Osteoblast (primary cell): Measurements from ENCODE around the gene OR2L5. TPM values are rescaled to one million over a fixed set of nuclear protein-coding genes. Genes with fewer than 3 reads are reported as not detected.

ENCODE experiments used
- DNase-seq: peaks from one replicate; pipeline ENCODE4 v3.0.0; 2011; ENCODE audit warnings: low spot score, mixed read lengths; ENCODE audit not compliant: insufficient read length; ENCODE audit errors: missing footprints
- H2AFZ ChIP-seq: 2 replicates; pipeline ENCODE4 v1.6.0; 2011; ENCODE audit warnings: mild to moderate bottlenecking, low read length
- H3K27ac ChIP-seq: 2 replicates; pipeline ENCODE4 v1.5.1; 2011; ENCODE audit warnings: mild to moderate bottlenecking, low read depth, low read length, moderate library complexity
- H3K27me3 ChIP-seq: 2 replicates; pipeline ENCODE4 v1.6.0; 2012; ENCODE audit warnings: mild to moderate bottlenecking, control low read depth, inconsistent platforms, low read length, moderate library complexity; ENCODE audit not compliant: insufficient read depth
- H3K36me3 ChIP-seq: 2 replicates; pipeline ENCODE4 v1.5.1; 2011; ENCODE audit warnings: mild to moderate bottlenecking, low read length, control low read depth, moderate library complexity; ENCODE audit not compliant: insufficient read depth
- H3K4me1 ChIP-seq: 2 replicates; pipeline ENCODE4 v1.5.1; 2011; ENCODE audit warnings: mild to moderate bottlenecking, low read length, control low read depth, moderate library complexity; ENCODE audit not compliant: insufficient read depth
- H3K4me2 ChIP-seq: 2 replicates; pipeline ENCODE4 v1.6.0; 2011; ENCODE audit warnings: mild to moderate bottlenecking, low read length; ENCODE audit not compliant: insufficient read depth
- H3K4me3 ChIP-seq: fragments of 200-600 bp; sonication (generic); 3 replicates; pipeline ENCODE4 v1.5.1; 2012; ENCODE audit warnings: mild to moderate bottlenecking, low read length, inconsistent platforms; ENCODE audit not compliant: insufficient read depth
- H3K79me2 ChIP-seq: 2 replicates; pipeline ENCODE4 v1.6.0; 2012; ENCODE audit warnings: mild to moderate bottlenecking, low read length, control low read depth, inconsistent platforms; ENCODE audit not compliant: insufficient read depth
- H3K9me3 ChIP-seq: 2 replicates; pipeline ENCODE4 v1.5.1; 2011; ENCODE audit warnings: low read depth, low read length, control low read depth
- H4K20me1 ChIP-seq: 2 replicates; pipeline ENCODE4 v1.6.0; 2012; ENCODE audit warnings: mild to moderate bottlenecking, low read length, control low read depth; ENCODE audit not compliant: insufficient read depth
- total RNA-seq: library from RNA; depleted of rRNA; stranded (reverse); fragments of >200 nt; gene quantifications from 2 replicates; pipeline ENCODE4 v1.2.3, GENCODE V29; 2012
- TF ChIP-seq, protein P1 (sequence below): IDR thresholded peaks from 2 replicates; pipeline ENCODE4 v1.5.1; 2011; ENCODE audit warnings: mild to moderate bottlenecking, low read depth, low read length, moderate library complexity; ENCODE audit errors: extremely low read depth

Gene OR2L5, protein sequence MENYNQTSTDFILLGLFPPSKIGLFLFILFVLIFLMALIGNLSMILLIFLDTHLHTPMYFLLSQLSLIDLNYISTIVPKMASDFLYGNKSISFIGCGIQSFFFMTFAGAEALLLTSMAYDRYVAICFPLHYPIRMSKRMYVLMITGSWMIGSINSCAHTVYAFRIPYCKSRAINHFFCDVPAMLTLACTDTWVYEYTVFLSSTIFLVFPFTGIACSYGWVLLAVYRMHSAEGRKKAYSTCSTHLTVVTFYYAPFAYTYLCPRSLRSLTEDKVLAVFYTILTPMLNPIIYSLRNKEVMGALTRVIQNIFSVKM
- total RNA-seq, result not detected in 2 replicates

DNA sequence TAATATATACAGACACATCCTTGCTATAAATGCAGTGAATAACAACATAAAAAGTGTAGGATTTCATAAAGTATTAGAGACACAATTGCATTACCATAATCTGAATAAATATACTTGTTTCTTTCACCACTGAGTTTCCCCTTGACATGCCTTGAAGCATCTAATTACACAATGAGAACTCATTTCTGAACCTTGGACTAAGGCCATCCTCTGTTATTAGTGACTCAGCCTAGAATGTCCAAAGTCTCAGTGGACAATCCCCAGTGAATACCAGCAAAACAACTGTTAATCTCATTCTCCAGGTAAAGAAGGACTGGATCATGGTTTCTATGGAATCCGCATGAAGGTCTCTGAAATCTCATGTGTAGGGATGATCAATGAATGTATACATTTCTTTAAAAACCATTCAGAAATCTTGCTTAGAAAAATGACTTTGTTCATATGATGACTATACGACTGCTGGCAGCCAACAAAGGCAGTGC, at the start of gene OR2L5:
OR2L5 (plus strand) TSS at position 432 of the 482 bp plus-strand sequence. CDS start 8,288 bp downstream, outside the sequence.
- Histone ChIP-seq H3K27me3 (no peaks in the 10 kb centered on the region), H3K27ac (no peak within 1 kb of the TSS), H3K4me2 (no peak within 1 kb of the TSS), H3K4me3 (no peak within 1 kb of the TSS), H3K4me1 (no peaks in the 10 kb centered on the region), H2AFZ (no peak within 1 kb of the TSS), H3K9me3 (no peaks in the 10 kb centered on the region), H3K36me3 (no peaks in the 10 kb centered on the region), H4K20me1 (no peaks in the 10 kb centered on the region), H3K79me2 (no peaks in the 10 kb centered on the region)
- DNase-seq, result no peak
- TF ChIP-seq, protein P1, sequence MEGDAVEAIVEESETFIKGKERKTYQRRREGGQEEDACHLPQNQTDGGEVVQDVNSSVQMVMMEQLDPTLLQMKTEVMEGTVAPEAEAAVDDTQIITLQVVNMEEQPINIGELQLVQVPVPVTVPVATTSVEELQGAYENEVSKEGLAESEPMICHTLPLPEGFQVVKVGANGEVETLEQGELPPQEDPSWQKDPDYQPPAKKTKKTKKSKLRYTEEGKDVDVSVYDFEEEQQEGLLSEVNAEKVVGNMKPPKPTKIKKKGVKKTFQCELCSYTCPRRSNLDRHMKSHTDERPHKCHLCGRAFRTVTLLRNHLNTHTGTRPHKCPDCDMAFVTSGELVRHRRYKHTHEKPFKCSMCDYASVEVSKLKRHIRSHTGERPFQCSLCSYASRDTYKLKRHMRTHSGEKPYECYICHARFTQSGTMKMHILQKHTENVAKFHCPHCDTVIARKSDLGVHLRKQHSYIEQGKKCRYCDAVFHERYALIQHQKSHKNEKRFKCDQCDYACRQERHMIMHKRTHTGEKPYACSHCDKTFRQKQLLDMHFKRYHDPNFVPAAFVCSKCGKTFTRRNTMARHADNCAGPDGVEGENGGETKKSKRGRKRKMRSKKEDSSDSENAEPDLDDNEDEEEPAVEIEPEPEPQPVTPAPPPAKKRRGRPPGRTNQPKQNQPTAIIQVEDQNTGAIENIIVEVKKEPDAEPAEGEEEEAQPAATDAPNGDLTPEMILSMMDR, result no peak

DNA sequence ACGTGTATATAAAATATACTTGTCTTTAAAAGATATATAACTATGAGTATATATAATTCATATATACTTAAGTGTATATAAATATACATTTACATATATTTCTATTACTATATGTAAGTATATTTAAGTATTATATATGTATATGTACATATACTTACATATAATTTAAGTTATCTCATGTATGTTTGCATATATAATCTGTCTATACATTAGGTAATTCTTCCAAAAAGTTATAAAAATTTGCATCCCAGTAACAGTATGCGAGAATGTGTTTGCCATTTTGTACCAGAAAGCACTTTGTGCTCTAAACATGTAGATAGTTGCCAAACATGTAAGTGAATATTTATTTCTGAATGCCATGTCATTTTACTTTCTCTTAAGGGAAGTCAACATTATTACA, 48.5 kb upstream of the OR2L5 start, which contains the start of gene OR2AK2:
OR2AK2 (plus strand) TSS at position 301 of the 400 bp plus-strand sequence. CDS start 144 bp downstream, outside the sequence.
- H2AFZ ChIP-seq, result no peak within 1 kb of the TSS
- H4K20me1 ChIP-seq, result no peaks in the 10 kb centered on the region
- no peak within 1 kb of the TSS for H3K27ac ChIP-seq
- DNase-seq, result no peak
- TF ChIP-seq, protein P1, result no peak
- no peaks in the 10 kb centered on the region for H3K9me3 ChIP-seq
- no peaks in the 10 kb centered on the region for H3K4me1 ChIP-seq
- H3K27me3 ChIP-seq, result no peaks in the 10 kb centered on the region
- H3K79me2 ChIP-seq, result no peaks in the 10 kb centered on the region
- no peak within 1 kb of the TSS for H3K4me3 ChIP-seq
- H3K4me2 ChIP-seq, result no peak within 1 kb of the TSS
- no peaks in the 10 kb centered on the region for H3K36me3 ChIP-seq

DNA sequence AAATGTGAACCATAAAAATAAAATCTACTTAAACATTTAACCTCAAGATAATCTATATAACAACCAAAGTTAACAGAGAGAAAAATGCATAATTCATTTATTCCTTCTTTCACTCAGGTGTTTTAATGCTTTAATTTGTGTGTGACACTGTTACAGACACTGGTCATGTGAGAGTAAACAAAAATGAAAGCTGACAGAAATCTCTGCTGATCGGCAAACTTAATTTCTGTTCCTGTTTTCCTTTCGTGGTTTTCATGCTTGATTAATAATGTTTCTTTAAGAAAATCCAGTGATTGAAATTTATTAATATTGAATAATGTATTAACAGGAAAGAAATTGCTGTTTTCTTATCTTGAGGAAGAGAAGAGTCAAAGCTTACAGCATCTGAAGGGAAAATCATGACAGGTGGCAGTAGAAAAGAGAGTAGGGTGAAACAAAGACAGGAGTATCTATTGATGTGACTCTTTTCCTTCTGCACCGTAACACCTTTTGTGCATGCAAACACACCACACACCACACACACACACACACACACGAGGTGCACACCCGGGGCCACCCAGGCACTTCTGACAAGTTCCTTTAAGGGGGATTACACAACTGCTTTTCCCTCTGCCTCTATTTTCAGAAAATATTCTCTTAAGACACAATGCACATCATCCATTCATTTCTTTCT, 46.8 kb upstream of the OR2L5 start:
- no peaks in the 10 kb centered on the region for H3K36me3 ChIP-seq
- H3K4me1 ChIP-seq, result no peaks in the 10 kb centered on the region
- H3K9me3 ChIP-seq, result no peaks in the 10 kb centered on the region
- H2AFZ ChIP-seq, result no peak overlapping the region
- H3K4me3 ChIP-seq, result no peak overlapping the region
- no peaks in the 10 kb centered on the region for H3K27me3 ChIP-seq
- TF ChIP-seq, protein P1, result no peak
- no peak overlapping the region for H3K4me2 ChIP-seq
- H4K20me1 ChIP-seq, result no peaks in the 10 kb centered on the region
- DNase-seq, result no peak
- H3K27ac ChIP-seq, result no peak overlapping the region
- H3K79me2 ChIP-seq, result no peaks in the 10 kb centered on the region

DNA sequence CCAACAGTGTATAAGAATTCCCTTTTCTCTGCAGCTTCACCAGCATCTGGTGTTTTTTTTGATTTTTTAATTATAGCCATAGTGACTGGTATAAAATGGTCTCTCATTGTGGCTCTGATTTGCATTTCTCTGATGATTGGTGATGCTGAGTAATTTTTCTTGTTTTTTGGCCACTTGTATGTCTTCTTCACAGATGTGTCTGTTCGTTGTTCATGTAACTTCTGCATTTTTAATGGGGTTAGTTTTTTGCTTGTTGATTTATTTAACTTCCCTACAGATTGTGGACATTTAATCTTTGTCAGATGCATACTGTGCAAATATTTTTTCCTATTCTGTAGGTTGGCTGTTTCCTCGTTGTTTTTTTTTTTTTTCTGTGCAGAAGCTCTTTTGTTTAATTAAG, 20.5 kb upstream of the OR2L5 start:
- Histone ChIP-seq H3K4me3 (no peak overlapping the region), H2AFZ (no peak overlapping the region), H3K27ac (no peak overlapping the region), H4K20me1 (no peaks in the 10 kb centered on the region), H3K4me1 (no peaks in the 10 kb centered on the region), H3K79me2 (no peaks in the 10 kb centered on the region), H3K27me3 (no peaks in the 10 kb centered on the region), H3K9me3 (no peaks in the 10 kb centered on the region), H3K36me3 (no peaks in the 10 kb centered on the region), H3K4me2 (no peak overlapping the region)
- no peak for DNase-seq
- TF ChIP-seq, protein P1, result no peak
